Measurements from ENCODE around the gene CYP11A1.

CYP11A1 gene

GRCh38 chr15:74290645-74291044, 76.8 kb downstream of the CYP11A1 start:
- TF ChIP-seq CTCF (IDR thresholded peaks at IDR 0.05; ENCODE audit: low read length, missing control alignments) = no peak
- DNase-seq (ENCODE audit: low read depth) = no peak
- H3K4me3 ChIP-seq (replicated peaks; ENCODE audit: low read depth, low read length) = no peak overlapping the region

- TF ChIP-seq CTCF (IDR thresholded peaks at IDR 0.05; ENCODE audit: low read length, missing control alignments) = no peak
Observed at GRCh38 chr15:74289671-74290070, 77.8 kb downstream of the CYP11A1 start.

More at GRCh38 chr15:74289671-74290070, 77.8 kb downstream of the CYP11A1 start:
- DNase-seq (ENCODE audit: low read depth) = no peak
- no peak overlapping the region for H3K4me3 ChIP-seq (replicated peaks; ENCODE audit: low read depth, low read length)

Data from fibroblast of pulmonary artery (primary cell).